HepG2 (cell line): ENCODE measurements around the gene GIPC1. TPM values are rescaled to one million over a fixed set of nuclear protein-coding genes. Genes with fewer than 3 reads are reported as not detected.

Source experiments
- CEBPB ChIP-seq: IDR thresholded peaks from 2 replicates; pipeline ENCODE4 v1.6.1; 2011; ENCODE audit warnings: low read depth, low read length, improper control_type of control experiment, borderline replicate concordance
- CENPT ChIP-seq: sonication (generic); formaldehyde crosslinking; IDR thresholded peaks from 2 replicates; pipeline ENCODE4 v1.8.0; 2022; ENCODE audit warnings: low read depth, mild to moderate bottlenecking, moderate library complexity, missing genetic modification reagents
- DMAP1 ChIP-seq: IDR thresholded peaks from 2 replicates; pipeline ENCODE4 v1.6.1; 2016
- ESRRA ChIP-seq: sonication (generic); formaldehyde crosslinking; IDR thresholded peaks from 2 replicates; pipeline ENCODE4 v1.5.1; 2020; ENCODE audit warnings: mild to moderate bottlenecking, low read depth, missing genetic modification reagents
- HOXA3 ChIP-seq: sonication (generic); formaldehyde crosslinking; IDR thresholded peaks from 2 replicates; pipeline ENCODE4 v1.5.0; 2020; ENCODE audit warnings: missing genetic modification reagents
- KAT8 ChIP-seq: IDR thresholded peaks from 2 replicates; pipeline ENCODE4 v1.6.1; 2016; ENCODE audit warnings: missing genetic modification reagents, missing compliant biosample characterization
- MAF1 ChIP-seq: sonication (generic); formaldehyde crosslinking; IDR thresholded peaks from 2 replicates; pipeline ENCODE4 v1.5.0; 2020; ENCODE audit warnings: missing genetic modification reagents, borderline replicate concordance
- NFYB ChIP-seq: sonication (generic); formaldehyde crosslinking; IDR thresholded peaks from 2 replicates; pipeline ENCODE4 v1.4.0; 2020; ENCODE audit warnings: missing genetic modification reagents
- NR1H2 ChIP-seq: sonication (generic); formaldehyde crosslinking; IDR thresholded peaks from 2 replicates; pipeline ENCODE4 v1.8.1; 2022; ENCODE audit warnings: low read depth, missing genetic modification reagents, borderline replicate concordance
- NRL ChIP-seq: sonication (generic); formaldehyde crosslinking; IDR thresholded peaks from 2 replicates; pipeline ENCODE4 v1.5.0; 2020; ENCODE audit warnings: missing genetic modification reagents, mild to moderate bottlenecking, moderate library complexity, borderline replicate concordance
- REL ChIP-seq: sonication (generic); formaldehyde crosslinking; conservative IDR thresholded peaks from 2 replicates; pipeline ENCODE4 v1.8.0; 2022; ENCODE audit warnings: mild to moderate bottlenecking, missing genetic modification reagents, moderate library complexity
- SIX1 ChIP-seq: sonication (generic); formaldehyde crosslinking; IDR thresholded peaks from 2 replicates; pipeline ENCODE4 v1.4.0; 2020; ENCODE audit warnings: missing genetic modification reagents, borderline replicate concordance
- TSC22D2 ChIP-seq: sonication (generic); formaldehyde crosslinking; IDR thresholded peaks from 2 replicates; pipeline ENCODE4 v1.5.1; 2020; ENCODE audit warnings: missing genetic modification reagents, mild to moderate bottlenecking, borderline replicate concordance
- ZNF367 ChIP-seq: sonication (generic); formaldehyde crosslinking; IDR thresholded peaks from 2 replicates; pipeline ENCODE4 v1.4.0; 2020; ENCODE audit warnings: missing genetic modification reagents, borderline replicate concordance
- ZNF589 ChIP-seq: sonication (generic); formaldehyde crosslinking; conservative IDR thresholded peaks from 2 replicates; pipeline ENCODE4 v1.8.0; 2022; ENCODE audit warnings: mild to moderate bottlenecking, moderate library complexity, missing genetic modification reagents
- ZNF781 ChIP-seq: sonication (generic); formaldehyde crosslinking; IDR thresholded peaks from 2 replicates; pipeline ENCODE4 v1.5.1; 2020; ENCODE audit warnings: borderline replicate concordance, mild to moderate bottlenecking, missing genetic modification reagents; ENCODE audit errors: not compliant biosample characterization
- polyA plus RNA-seq, 8 experiments: library from polyadenylated mRNA; depleted of rRNA in 3 of 8; stranded (reverse) in 7 of 8; unstranded in 1 of 8; fragments of >200 nt; fragmentation: Illumina TruSeq in 4 of 8; extraction: Trizol in 4 of 8; gene quantifications; 2 replicates each; pipeline versions ENCODE4 v1.2.1 to v1.2.3, GENCODE V29; 2011 to 2016; ENCODE audit warnings: low read depth in 4 of 8, missing spikeins in 1 of 8, mixed read lengths in 1 of 8; ENCODE audit not compliant: insufficient read depth in 1 of 8
- total RNA-seq, 5 experiments: library from RNA; depleted of rRNA; stranded (reverse); fragments of >200 nt; fragmentation: Illumina TruSeq; extraction: Trizol; gene quantifications; 2 replicates each; pipeline ENCODE4 v1.2.3, GENCODE V29; 2016; ENCODE audit warnings: low read depth in 1 of 5
- TF ChIP-seq, protein P1 (sequence below): IDR thresholded peaks from 2 replicates; pipeline ENCODE4 v1.6.1; 2012; ENCODE audit warnings: low read length, improper control_type of control experiment
- TF ChIP-seq, protein P2 (sequence below): sonication (generic); formaldehyde crosslinking; IDR thresholded peaks from 2 replicates; pipeline ENCODE4 v1.8.0; 2022; ENCODE audit warnings: mild to moderate bottlenecking, missing genetic modification reagents; ENCODE audit not compliant: insufficient replicate concordance
- TF ChIP-seq, protein P3 (sequence below): sonication (generic); formaldehyde crosslinking; IDR thresholded peaks from 2 replicates; pipeline ENCODE4 v1.5.0; 2020; ENCODE audit warnings: missing genetic modification reagents
- TF ChIP-seq, protein P4 (sequence below): sonication (generic); formaldehyde crosslinking; conservative IDR thresholded peaks from 2 replicates; pipeline ENCODE4 v1.4.0; 2020; ENCODE audit warnings: missing genetic modification reagents
- TF ChIP-seq, protein P5 (sequence below): IDR thresholded peaks from 2 replicates; pipeline ENCODE4 v1.6.1; 2016; ENCODE audit warnings: missing biosample characterization, missing genetic modification reagents, low read depth

The GIPC1 gene
- total and polyA plus RNA-seq, 2 of the 13 experiments (the other 11 are each of a cell fraction or from before 2014, with no cell fraction given): 27.1 to 48.1 TPM

DNA sequence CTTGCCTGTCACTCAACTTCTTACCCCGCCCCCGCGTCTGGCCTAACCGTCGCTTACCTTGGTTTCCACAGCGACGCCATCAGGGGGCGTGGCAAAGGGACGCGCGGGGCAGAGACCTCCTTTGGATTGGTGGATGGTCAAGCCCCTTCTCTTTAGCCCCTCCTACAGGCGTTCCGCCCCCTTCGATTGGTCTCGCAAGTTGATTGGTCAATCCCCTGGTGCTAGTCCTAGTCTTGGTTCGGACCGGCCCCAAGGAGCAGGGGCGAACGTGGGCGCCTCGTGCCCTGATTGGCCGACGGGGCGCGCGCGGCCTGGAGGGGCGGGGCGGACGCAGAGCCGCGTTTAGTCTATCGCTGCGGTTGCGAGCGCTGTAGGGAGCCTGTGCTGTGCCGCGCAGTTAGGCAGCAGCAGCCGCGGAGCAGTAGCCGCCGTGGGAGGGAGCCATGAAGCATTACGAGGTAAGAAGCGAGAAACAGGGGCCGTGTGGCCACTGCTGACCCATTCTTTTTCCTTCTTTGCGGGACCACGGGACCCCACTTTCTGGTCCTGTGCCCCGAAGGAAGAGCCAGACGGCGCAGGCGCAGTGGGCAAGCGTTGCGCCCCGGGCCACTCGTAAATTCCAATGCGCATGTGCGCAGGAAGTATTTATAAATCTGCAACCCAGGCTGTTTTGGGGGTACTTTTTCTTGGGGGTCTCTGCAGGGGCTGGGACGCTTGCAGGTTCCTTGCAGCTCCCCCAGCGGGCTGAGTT, 33.5 kb upstream of the GIPC1 start, which contains the start of gene TECR (continued):
- no peak for TF ChIP-seq ESRRA
- peak; percentile 55; the same call in 1 of the 2 replicates for TF ChIP-seq CEBPB
- TF ChIP-seq, protein P1, sequence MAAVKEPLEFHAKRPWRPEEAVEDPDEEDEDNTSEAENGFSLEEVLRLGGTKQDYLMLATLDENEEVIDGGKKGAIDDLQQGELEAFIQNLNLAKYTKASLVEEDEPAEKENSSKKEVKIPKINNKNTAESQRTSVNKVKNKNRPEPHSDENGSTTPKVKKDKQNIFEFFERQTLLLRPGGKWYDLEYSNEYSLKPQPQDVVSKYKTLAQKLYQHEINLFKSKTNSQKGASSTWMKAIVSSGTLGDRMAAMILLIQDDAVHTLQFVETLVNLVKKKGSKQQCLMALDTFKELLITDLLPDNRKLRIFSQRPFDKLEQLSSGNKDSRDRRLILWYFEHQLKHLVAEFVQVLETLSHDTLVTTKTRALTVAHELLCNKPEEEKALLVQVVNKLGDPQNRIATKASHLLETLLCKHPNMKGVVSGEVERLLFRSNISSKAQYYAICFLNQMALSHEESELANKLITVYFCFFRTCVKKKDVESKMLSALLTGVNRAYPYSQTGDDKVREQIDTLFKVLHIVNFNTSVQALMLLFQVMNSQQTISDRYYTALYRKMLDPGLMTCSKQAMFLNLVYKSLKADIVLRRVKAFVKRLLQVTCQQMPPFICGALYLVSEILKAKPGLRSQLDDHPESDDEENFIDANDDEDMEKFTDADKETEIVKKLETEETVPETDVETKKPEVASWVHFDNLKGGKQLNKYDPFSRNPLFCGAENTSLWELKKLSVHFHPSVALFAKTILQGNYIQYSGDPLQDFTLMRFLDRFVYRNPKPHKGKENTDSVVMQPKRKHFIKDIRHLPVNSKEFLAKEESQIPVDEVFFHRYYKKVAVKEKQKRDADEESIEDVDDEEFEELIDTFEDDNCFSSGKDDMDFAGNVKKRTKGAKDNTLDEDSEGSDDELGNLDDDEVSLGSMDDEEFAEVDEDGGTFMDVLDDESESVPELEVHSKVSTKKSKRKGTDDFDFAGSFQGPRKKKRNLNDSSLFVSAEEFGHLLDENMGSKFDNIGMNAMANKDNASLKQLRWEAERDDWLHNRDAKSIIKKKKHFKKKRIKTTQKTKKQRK: no peak
- peak; percentile 88 for TF ChIP-seq ZNF781 (CRISPR knock-in tag)
- TF ChIP-seq KAT8 (CRISPR knock-in tag): peak; percentile 69
- no peak for TF ChIP-seq ZNF367
- peak; percentile 75 for TF ChIP-seq DMAP1 (CRISPR knock-in tag)
- no peak for TF ChIP-seq NR1H2 (CRISPR knock-in tag)
- 0 out of 2 replicates have a peak, but pooled peaks have one; percentile 49 for TF ChIP-seq REL
- TF ChIP-seq, protein P2, sequence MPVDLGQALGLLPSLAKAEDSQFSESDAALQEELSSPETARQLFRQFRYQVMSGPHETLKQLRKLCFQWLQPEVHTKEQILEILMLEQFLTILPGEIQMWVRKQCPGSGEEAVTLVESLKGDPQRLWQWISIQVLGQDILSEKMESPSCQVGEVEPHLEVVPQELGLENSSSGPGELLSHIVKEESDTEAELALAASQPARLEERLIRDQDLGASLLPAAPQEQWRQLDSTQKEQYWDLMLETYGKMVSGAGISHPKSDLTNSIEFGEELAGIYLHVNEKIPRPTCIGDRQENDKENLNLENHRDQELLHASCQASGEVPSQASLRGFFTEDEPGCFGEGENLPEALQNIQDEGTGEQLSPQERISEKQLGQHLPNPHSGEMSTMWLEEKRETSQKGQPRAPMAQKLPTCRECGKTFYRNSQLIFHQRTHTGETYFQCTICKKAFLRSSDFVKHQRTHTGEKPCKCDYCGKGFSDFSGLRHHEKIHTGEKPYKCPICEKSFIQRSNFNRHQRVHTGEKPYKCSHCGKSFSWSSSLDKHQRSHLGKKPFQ (CRISPR knock-in tag): no peak
- peak; percentile 94 for TF ChIP-seq NFYB
- TF ChIP-seq TSC22D2: peak; percentile 45; the same call in 1 of the 2 replicates
- TF ChIP-seq MAF1 (CRISPR knock-in tag): no peak
- TF ChIP-seq NRL (CRISPR knock-in tag): no peak
- peak; percentile 84 for TF ChIP-seq ZNF589
- TF ChIP-seq, protein P3, sequence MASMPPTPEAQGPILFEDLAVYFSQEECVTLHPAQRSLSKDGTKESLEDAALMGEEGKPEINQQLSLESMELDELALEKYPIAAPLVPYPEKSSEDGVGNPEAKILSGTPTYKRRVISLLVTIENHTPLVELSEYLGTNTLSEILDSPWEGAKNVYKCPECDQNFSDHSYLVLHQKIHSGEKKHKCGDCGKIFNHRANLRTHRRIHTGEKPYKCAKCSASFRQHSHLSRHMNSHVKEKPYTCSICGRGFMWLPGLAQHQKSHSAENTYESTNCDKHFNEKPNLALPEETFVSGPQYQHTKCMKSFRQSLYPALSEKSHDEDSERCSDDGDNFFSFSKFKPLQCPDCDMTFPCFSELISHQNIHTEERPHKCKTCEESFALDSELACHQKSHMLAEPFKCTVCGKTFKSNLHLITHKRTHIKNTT (CRISPR knock-in tag): no peak
- no peak for TF ChIP-seq SIX1 (CRISPR knock-in tag)
- TF ChIP-seq, protein P4, sequence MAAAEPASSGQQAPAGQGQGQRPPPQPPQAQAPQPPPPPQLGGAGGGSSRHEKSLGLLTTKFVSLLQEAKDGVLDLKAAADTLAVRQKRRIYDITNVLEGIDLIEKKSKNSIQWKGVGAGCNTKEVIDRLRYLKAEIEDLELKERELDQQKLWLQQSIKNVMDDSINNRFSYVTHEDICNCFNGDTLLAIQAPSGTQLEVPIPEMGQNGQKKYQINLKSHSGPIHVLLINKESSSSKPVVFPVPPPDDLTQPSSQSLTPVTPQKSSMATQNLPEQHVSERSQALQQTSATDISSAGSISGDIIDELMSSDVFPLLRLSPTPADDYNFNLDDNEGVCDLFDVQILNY (CRISPR knock-in tag): no peak
- no peak for TF ChIP-seq CENPT (CRISPR knock-in tag)
- TF ChIP-seq, protein P5, sequence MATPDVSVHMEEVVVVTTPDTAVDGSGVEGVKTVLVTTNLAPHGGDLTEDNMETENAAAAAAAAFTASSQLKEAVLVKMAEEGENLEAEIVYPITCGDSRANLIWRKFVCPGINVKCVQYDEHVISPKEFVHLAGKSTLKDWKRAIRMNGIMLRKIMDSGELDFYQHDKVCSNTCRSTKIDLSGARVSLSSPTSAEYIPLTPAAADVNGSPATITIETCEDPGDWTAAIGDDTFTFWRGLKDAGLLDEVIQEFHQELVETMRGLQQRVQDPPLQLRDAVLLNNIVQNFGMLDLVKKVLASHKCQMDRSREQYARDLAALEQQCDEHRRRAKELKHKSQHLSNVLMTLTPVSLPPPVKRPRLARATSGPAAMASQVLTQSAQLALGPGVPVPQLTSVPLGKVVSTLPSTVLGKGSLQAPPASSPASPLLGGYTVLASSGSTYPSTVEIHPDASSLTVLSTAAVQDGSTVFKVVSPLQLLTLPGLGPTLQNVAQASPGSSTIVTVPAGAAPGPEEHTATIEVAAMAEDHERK (CRISPR knock-in tag): peak; percentile 33; the same call in 1 of the 2 replicates
- TF ChIP-seq HOXA3 (CRISPR knock-in tag): no peak; the same call in 1 of the 2 replicates
